K562 (cell line): ENCODE results near the gene KIN. TPM values are rescaled to one million over a fixed set of nuclear protein-coding genes. Genes with fewer than 3 reads are reported as not detected.
"Not testable (repeated sequence)": the region's sequence is repeated elsewhere in the genome, so short reads cannot be mapped to it uniquely, and the experiment has no call there.

Source experiments
- ATAC-seq: fragments of 200-7000 bp; cut with Tn5 transposase; 3 replicates; pipeline ENCODE4 v1.9.1; 2020; ENCODE audit warnings: moderate library complexity
- BruUV-seq: library from RNA; stranded (reverse); fragments of 400-500 nt; replicated peaks from 2 replicates; lab custom pipeline; 2021; lab: Mats Ljungman, UMichigan
- CTCF ChIA-PET: fragments of 300-600 bp; formaldehyde crosslinking; extraction: SDS; loops from one replicate; lab custom pipeline; 2021; ENCODE audit warnings: low intra/inter-chr PET ratio; lab: Yijun Ruan, JAX
- POLR2A ChIA-PET: fragments of 300-600, 350-650 bp; sonication (Branson Sonifier 250); formaldehyde crosslinking; extraction: SDS; loops from one replicate; lab custom pipeline; 2021; ENCODE audit warnings: antibody characterized with exemption, inconsistent platforms; lab: Yijun Ruan, JAX
- DNase-seq, 4 experiments: peaks; one replicate each; pipeline versions ENCODE4 v3.0.0 to v3.0.0-alpha.2; 2011 to 2018; ENCODE audit warnings: low spot score in 3 of 4, mixed read lengths in 3 of 4; ENCODE audit errors: extremely low read depth in 1 of 4
- FAIRE-seq: peaks from 2 replicates; lab custom pipeline; 2011; peaks lifted over from hg19 to GRCh38; lab: Jason Lieb, UNC
- H2AFZ ChIP-seq: 2 replicates; pipeline ENCODE4 v1.6.0; 2011; ENCODE audit warnings: low read depth, low read length, control low read depth, inconsistent platforms
- H3K27ac ChIP-seq: fragments of 200-600 bp; 3 replicates; pipeline ENCODE4 v1.8.0; 2011; ENCODE audit warnings: low read depth, mild to moderate bottlenecking, control low read depth, inconsistent platforms, low read length, moderate library complexity, mixed read lengths; ENCODE audit errors: extremely low read depth
- H3K27me3 ChIP-seq, 2 experiments: fragments of 300-600 bp in 1 of 2; 2 replicates in 1 of 2; 3 replicates in 1 of 2; pipeline versions ENCODE4 v1.6.0 to v1.8.0; 2011; ENCODE audit warnings: inconsistent platforms in 2 of 2, low read length in 2 of 2, mild to moderate bottlenecking in 1 of 2, mixed read lengths in 1 of 2, moderate library complexity in 1 of 2; ENCODE audit not compliant: control insufficient read depth in 2 of 2, insufficient read depth in 2 of 2
- H3K36me3 ChIP-seq: fragments of 300-600 bp; 3 replicates; pipeline ENCODE4 v1.8.0; 2011; ENCODE audit warnings: mild to moderate bottlenecking, low read length, inconsistent platforms; ENCODE audit not compliant: control insufficient read depth, insufficient read depth
- H3K4me1 ChIP-seq, 2 experiments: fragments of 200-600 bp in 1 of 2; replicated peaks in 1 of 2; 2 replicates in 1 of 2; 3 replicates in 1 of 2; pipeline versions ENCODE4 v1.5.1 to v1.8.0; 2011; ENCODE audit warnings: inconsistent platforms in 2 of 2, low read length in 2 of 2, mild to moderate bottlenecking in 1 of 2, mixed read lengths in 1 of 2, moderate library complexity in 1 of 2; ENCODE audit not compliant: control insufficient read depth in 2 of 2, insufficient read depth in 2 of 2
- H3K4me2 ChIP-seq: 2 replicates; pipeline ENCODE4 v1.6.1; 2011; ENCODE audit warnings: low read length, control low read depth, inconsistent platforms, mixed read lengths; ENCODE audit not compliant: insufficient read depth
- H3K4me3 ChIP-seq: fragments of 200-600 bp; sonication (generic), shearing (Covaris generic); 2 replicates; pipeline ENCODE4 v1.5.1; 2016; ENCODE audit warnings: control low read depth, inconsistent platforms
- H3K79me2 ChIP-seq: fragments of 200-600 bp; 3 replicates; pipeline ENCODE4 v1.8.0; 2011; ENCODE audit warnings: low read length, inconsistent platforms; ENCODE audit not compliant: control insufficient read depth, insufficient read depth
- H3K9ac ChIP-seq, 2 experiments: 2 replicates each; pipeline versions ENCODE4 v1.6.0 to v1.6.1; 2011; ENCODE audit warnings: low read depth in 2 of 2, low read length in 2 of 2, control low read depth in 1 of 2, inconsistent platforms in 1 of 2, mild to moderate bottlenecking in 1 of 2, mixed read lengths in 1 of 2; ENCODE audit not compliant: insufficient read depth in 1 of 2
- H3K9me1 ChIP-seq: one replicate; pipeline ENCODE4 v1.6.0; 2011; ENCODE audit warnings: inconsistent platforms, mild to moderate bottlenecking, low read length, moderate library complexity; ENCODE audit not compliant: control insufficient read depth, insufficient read depth
- H3K9me3 ChIP-seq: replicated peaks from 2 replicates; pipeline ENCODE4 v1.5.1; 2011; ENCODE audit warnings: low read depth, low read length, inconsistent platforms; ENCODE audit not compliant: control insufficient read depth, insufficient read depth
- H4K20me1 ChIP-seq: replicated peaks from 2 replicates; pipeline ENCODE4 v1.6.1; 2011; ENCODE audit warnings: low read length, inconsistent platforms, mixed read lengths; ENCODE audit not compliant: control insufficient read depth, insufficient read depth
- BRCA1 ChIP-seq, 2 experiments: fragments of 450-650 bp in 1 of 2; sonication (generic) in 1 of 2; formaldehyde crosslinking in 1 of 2; IDR thresholded peaks; 2 replicates each; pipeline versions ENCODE4 v1.5.0 to v1.6.1; 2017 to 2020; ENCODE audit warnings: mild to moderate bottlenecking in 1 of 2, missing genetic modification reagents in 1 of 2
- EGR1 ChIP-seq: fragments of 450-650 bp; conservative IDR thresholded peaks from 2 replicates; pipeline ENCODE4 v1.6.1; 2017; ENCODE audit warnings: mild to moderate bottlenecking
- FOXK2 ChIP-seq, 2 experiments: fragments of 450-650 bp; IDR thresholded peaks in 1 of 2; conservative IDR thresholded peaks in 1 of 2; 2 replicates each; pipeline ENCODE4 v1.6.1; 2016; ENCODE audit warnings: low read depth in 2 of 2, mild to moderate bottlenecking in 1 of 2
- HNRNPLL ChIP-seq: fragments of 200-400 bp; formaldehyde crosslinking; IDR thresholded peaks from 2 replicates; pipeline ENCODE4 v1.6.1; 2017; ENCODE audit warnings: low read length, low read depth, mild to moderate bottlenecking; ENCODE audit not compliant: poor library complexity, severe bottlenecking
- KAT7 ChIP-seq: sonication (generic); formaldehyde crosslinking; IDR thresholded peaks from 2 replicates; pipeline ENCODE4 v1.8.0; 2022; ENCODE audit warnings: missing genetic modification reagents, mild to moderate bottlenecking, borderline replicate concordance
- KDM1A ChIP-seq, 2 experiments: fragments of 450-650 bp; IDR thresholded peaks; 2 replicates each; pipeline ENCODE4 v1.6.1; 2016; ENCODE audit warnings: mild to moderate bottlenecking in 2 of 2
- RNF2 ChIP-seq: sonication (generic); IDR thresholded peaks from 2 replicates; pipeline ENCODE4 v1.6.1; 2016
- SUPT5H ChIP-seq: fragments of 450-650 bp; IDR thresholded peaks from 2 replicates; pipeline ENCODE4 v1.6.1; 2016
- TOE1 ChIP-seq, 2 experiments: fragments of 450-650 bp in 1 of 2; sonication (generic) in 1 of 2; formaldehyde crosslinking in 1 of 2; IDR thresholded peaks; 2 replicates each; pipeline versions ENCODE4 v1.7.1 to v1.8.0; 2016 to 2022; ENCODE audit warnings: borderline replicate concordance in 2 of 2, mild to moderate bottlenecking in 2 of 2, antibody characterized with exemption in 1 of 2, inconsistent platforms in 1 of 2, low read depth in 1 of 2, missing genetic modification reagents in 1 of 2, moderate library complexity in 1 of 2
- USF2 ChIP-seq: sonication (generic); formaldehyde crosslinking; IDR thresholded peaks from 2 replicates; pipeline ENCODE4 v1.5.0; 2020; ENCODE audit warnings: missing genetic modification reagents
- ZBTB17 ChIP-seq: fragments of 450-650 bp; formaldehyde crosslinking; IDR thresholded peaks from 2 replicates; pipeline ENCODE4 v1.4.0; 2020; ENCODE audit warnings: mild to moderate bottlenecking
- ZNF347 ChIP-seq: fragments of 450-650 bp; formaldehyde crosslinking; IDR thresholded peaks from 2 replicates; pipeline ENCODE4 v1.4.0; 2020; ENCODE audit warnings: low read depth, mild to moderate bottlenecking, moderate library complexity
- WGBS: fragments of 100-300 bp; shearing (Covaris generic); methylation state at CpG from one replicate; pipeline ENCODE4 v1.1.6; 2016; ENCODE audit warnings: low coverage, mixed read lengths; ENCODE audit not compliant: insufficient coverage; ENCODE audit errors: missing lambda C conversion rate; 5-methylcytosine and 5-hydroxymethylcytosine counted together
- in situ Hi-C: fragments of 300-500 bp; cut with MboI; formaldehyde crosslinking; loops from 4 replicates; pipeline ENCODE4 v1.15.0; 2018; ENCODE audit warnings: inconsistent platforms, mixed read lengths
- intact Hi-C: fragments of 100-400 bp; cut with micrococcal nuclease; formaldehyde crosslinking; loops from 2 replicates; pipeline ENCODE4 v1.14.2; 2022
- polyA plus RNA-seq, 8 experiments: library from polyadenylated mRNA; depleted of rRNA in 4 of 8; stranded (reverse) in 5 of 8; unstranded in 3 of 8; fragments of >200 nt; fragmentation: Nextera tagmentation in 2 of 8; fragmentation: Illumina TruSeq in 1 of 8; extraction: Ambion mirVana in 2 of 8; extraction: Trizol in 1 of 8; gene quantifications; 2 replicates each; pipeline versions ENCODE4 v1.2.1 to v1.2.3, GENCODE V29; 2011 to 2014; ENCODE audit warnings: inconsistent platforms in 1 of 8, missing spikeins in 1 of 8
- total RNA-seq, 7 experiments: library from RNA; depleted of rRNA in 6 of 7; stranded (reverse); fragments of >200 nt in 6 of 7; fragmentation: Illumina TruSeq in 2 of 7; extraction: Trizol in 2 of 7; gene quantifications; 2 replicates each; pipeline versions ENCODE4 v1.2.1 to v1.2.3, GENCODE V29; 2011 to 2021; ENCODE audit warnings: low replicate concordance in 1 of 7
- TF ChIP-seq, protein P1 (sequence below): fragments of 450-650 bp; formaldehyde crosslinking; IDR thresholded peaks from 2 replicates; pipeline ENCODE4 v1.4.0; 2020; ENCODE audit warnings: mild to moderate bottlenecking, moderate library complexity

KIN gene
- total and polyA plus RNA-seq, 9 of the 15 experiments (the other 6 are each of a cell fraction or from before 2014, with no cell fraction given) = 11.7 to 35.6 (median 16.0) TPM

DNA sequence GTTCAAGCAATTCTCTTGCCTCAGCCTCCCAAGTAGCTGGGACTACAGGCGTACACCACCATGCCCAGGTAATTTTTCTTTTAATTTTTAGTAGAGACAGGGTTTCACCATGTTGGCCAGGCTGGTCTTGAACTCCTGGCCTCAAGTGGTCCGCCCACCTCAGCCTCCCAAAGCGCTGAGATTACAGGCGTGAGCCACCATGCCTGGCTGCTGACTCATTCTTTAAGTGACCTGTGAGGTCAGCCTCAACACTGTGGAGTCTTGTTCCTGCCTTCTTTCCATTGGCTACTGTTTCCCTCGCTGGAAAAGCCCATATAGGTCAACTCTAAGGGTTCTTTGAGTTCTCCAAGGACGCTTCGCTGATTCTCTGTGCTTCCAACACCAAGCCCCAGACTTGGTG is 39.2 kb downstream of the KIN start:
- FAIRE-seq, H3K79me2 ChIP-seq, H3K4me2 ChIP-seq, in situ Hi-C loops, H4K20me1 ChIP-seq, H3K4me3 ChIP-seq, POLR2A ChIA-PET, H3K4me1 ChIP-seq, H2AFZ ChIP-seq, ATAC-seq, H3K9me1 ChIP-seq, H3K9me3 ChIP-seq, H3K27ac ChIP-seq, BruUV-seq, CTCF ChIA-PET, H3K27me3 ChIP-seq, H3K9ac ChIP-seq, intact Hi-C loops: not testable (repeated sequence)
- DNase-seq = peak in 1 of 4 experiments; percentile 16
- WGBS = 56% methylated on average over 7 of the region's 7 CpGs
- TF ChIP-seq KDM1A (IDR thresholded peaks at IDR 0.05) (0 out of 4 replicates have a peak, but pooled peaks of 1 of the 2 experiments have one; percentile 18), EGR1 (peak; percentile 69)
- peaks cover 12% of the 10 kb centered on the region; the same call in 2 of the 3 replicates for H3K36me3 ChIP-seq

DNA sequence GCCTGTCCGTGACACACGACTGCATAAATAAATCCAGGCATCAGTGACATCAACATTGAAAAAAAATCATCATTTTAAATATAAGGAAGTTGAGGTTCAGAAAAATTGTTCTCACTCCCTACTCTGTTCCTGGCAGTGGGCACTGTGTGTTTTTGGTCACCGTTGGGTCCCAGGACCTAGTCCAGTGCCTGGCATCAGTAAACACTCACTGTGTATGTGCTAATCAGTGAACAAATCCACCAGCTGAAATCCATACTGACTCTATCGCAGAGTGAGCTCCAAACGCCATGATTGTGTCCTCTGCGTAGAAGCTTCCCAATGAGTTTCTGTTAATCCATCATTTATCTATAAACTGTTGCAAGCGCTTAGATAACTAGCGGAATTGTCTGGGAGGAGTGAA is 43.5 kb downstream of the KIN start:
- intact Hi-C loops (no loop called here), in situ Hi-C loops (no loop called here)
- Histone ChIP-seq H3K36me3 (no peaks in the 10 kb centered on the region), H3K27ac (no peak overlapping the region), H3K9me3 (no peaks in the 10 kb centered on the region), H3K9me1 (no peaks in the 10 kb centered on the region), H3K9ac (no peak overlapping the region), H3K4me1 (no peaks in the 10 kb centered on the region), H2AFZ (no peak overlapping the region), H3K27me3 (peaks cover 13 to 16% of the 10 kb centered on the region in 2 experiments), H3K79me2 (no peaks in the 10 kb centered on the region), H3K4me2 (no peak overlapping the region), H3K4me3 (no peak overlapping the region), H4K20me1 (no peaks in the 10 kb centered on the region)
- no peak for DNase-seq
- no TSS peak for BruUV-seq
- POLR2A ChIA-PET = no interaction called here
- CTCF ChIA-PET = no interaction called here
- WGBS = 23% methylated on average over 8 of the region's 8 CpGs
- no peak for ATAC-seq
- FAIRE-seq = no peak
- TF ChIP-seq USF2 (CRISPR knock-in tag) = no peak
- TF ChIP-seq FOXK2 (conservative IDR thresholded peaks at IDR 0.05 in 1 of 2, IDR thresholded peaks at IDR 0.05 in 1 of 2; ENCODE audit: low read depth in 2 of 2) = no peak
- TF ChIP-seq ZNF347 = no peak
- TF ChIP-seq BRCA1 (IDR thresholded peaks at IDR 0.05) = no peak
- no peak for TF ChIP-seq BRCA1 (CRISPR knock-in tag; IDR thresholded peaks at IDR 0.05)
- no peak for TF ChIP-seq HNRNPLL
- no peak for TF ChIP-seq RNF2
- TF ChIP-seq, protein P1, sequence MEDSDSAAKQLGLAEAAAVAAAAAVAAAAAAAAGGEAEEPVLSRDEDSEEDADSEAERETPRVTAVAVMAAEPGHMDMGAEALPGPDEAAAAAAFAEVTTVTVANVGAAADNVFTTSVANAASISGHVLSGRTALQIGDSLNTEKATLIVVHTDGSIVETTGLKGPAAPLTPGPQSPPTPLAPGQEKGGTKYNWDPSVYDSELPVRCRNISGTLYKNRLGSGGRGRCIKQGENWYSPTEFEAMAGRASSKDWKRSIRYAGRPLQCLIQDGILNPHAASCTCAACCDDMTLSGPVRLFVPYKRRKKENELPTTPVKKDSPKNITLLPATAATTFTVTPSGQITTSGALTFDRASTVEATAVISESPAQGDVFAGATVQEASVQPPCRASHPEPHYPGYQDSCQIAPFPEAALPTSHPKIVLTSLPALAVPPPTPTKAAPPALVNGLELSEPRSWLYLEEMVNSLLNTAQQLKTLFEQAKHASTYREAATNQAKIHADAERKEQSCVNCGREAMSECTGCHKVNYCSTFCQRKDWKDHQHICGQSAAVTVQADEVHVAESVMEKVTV (CRISPR knock-in tag) = no peak
- no peak for TF ChIP-seq KAT7 (CRISPR knock-in tag)
- no peak for TF ChIP-seq TOE1 (IDR thresholded peaks at IDR 0.05; ENCODE audit: borderline replicate concordance)
- no peak for TF ChIP-seq TOE1 (CRISPR knock-in tag; IDR thresholded peaks at IDR 0.05; ENCODE audit: borderline replicate concordance, low read depth)
- TF ChIP-seq SUPT5H = no peak
- TF ChIP-seq ZBTB17 = no peak
